Fibroblast of the aortic adventitia (primary cell): Measurements from ENCODE around the gene MMP11. TPM values are rescaled to one million over a fixed set of nuclear protein-coding genes. Genes with fewer than 3 reads are reported as not detected.

Source experiments
- DNase-seq: peaks from one replicate; pipeline ENCODE4 v3.0.0-alpha.2; 2010; ENCODE audit warnings: low read depth
- H3K4me3 ChIP-seq: 2 replicates; pipeline ENCODE4 v1.5.1; 2011; ENCODE audit warnings: low read depth, mild to moderate bottlenecking, control low read depth, low read length, moderate library complexity
- total RNA-seq: library from RNA; depleted of rRNA; stranded (reverse); fragments of >200 nt; gene quantifications from 2 replicates; pipeline ENCODE4 v1.2.3, GENCODE V29; 2012; ENCODE audit warnings: low replicate concordance
- TF ChIP-seq, protein P1 (sequence below): IDR thresholded peaks from 2 replicates; pipeline ENCODE4 v1.5.1; 2011; ENCODE audit warnings: mild to moderate bottlenecking, low read length, control low read depth, inconsistent platforms; ENCODE audit not compliant: insufficient read depth

MMP11 gene
- total RNA-seq, 1 donor: 5.1 TPM

DNA sequence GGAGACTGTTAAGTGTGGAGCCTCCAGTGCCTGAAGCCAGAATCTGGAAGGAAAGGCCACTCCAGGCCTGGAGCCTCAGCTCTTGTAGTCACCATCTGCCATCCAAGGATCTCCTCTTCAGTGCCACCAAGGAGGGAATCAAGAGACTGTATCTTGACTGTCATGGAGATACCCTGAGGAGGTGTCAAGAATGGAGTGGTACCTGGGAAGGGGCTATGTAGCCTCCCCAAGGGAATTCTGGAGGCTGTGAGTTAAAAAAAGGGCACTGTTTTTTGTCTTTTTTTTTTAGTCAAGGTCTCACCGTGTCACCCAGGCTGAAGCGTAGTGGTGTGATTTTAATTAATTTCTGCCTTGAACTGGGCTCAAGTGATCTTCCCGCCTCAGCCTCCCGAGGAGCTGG, 13.1 kb upstream of the MMP11 start:
- DNase-seq: no peak
- TF ChIP-seq, protein P1, sequence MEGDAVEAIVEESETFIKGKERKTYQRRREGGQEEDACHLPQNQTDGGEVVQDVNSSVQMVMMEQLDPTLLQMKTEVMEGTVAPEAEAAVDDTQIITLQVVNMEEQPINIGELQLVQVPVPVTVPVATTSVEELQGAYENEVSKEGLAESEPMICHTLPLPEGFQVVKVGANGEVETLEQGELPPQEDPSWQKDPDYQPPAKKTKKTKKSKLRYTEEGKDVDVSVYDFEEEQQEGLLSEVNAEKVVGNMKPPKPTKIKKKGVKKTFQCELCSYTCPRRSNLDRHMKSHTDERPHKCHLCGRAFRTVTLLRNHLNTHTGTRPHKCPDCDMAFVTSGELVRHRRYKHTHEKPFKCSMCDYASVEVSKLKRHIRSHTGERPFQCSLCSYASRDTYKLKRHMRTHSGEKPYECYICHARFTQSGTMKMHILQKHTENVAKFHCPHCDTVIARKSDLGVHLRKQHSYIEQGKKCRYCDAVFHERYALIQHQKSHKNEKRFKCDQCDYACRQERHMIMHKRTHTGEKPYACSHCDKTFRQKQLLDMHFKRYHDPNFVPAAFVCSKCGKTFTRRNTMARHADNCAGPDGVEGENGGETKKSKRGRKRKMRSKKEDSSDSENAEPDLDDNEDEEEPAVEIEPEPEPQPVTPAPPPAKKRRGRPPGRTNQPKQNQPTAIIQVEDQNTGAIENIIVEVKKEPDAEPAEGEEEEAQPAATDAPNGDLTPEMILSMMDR: no peak
- no peak overlapping the region for H3K4me3 ChIP-seq

DNA sequence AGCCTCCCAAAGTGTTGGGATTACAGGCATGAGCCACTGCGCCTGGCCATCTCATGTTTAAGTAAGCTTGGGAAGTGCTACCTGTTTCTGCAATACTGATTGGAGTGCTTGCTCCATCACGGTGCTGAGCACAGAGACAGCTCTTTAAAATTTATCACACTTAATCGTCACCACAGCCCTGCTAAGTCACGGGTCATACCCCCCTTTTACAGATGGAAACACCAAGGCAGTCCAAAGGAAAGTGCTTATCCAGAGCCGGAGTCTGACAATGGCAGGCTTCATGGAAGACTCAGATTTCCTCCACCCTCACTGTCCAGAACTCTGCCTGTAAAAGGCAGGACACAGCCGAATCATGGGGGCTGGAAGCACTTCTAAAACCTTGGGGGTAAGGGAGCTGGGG, 12.6 kb upstream of the MMP11 start:
- DNase-seq: no peak
- no peak overlapping the region for H3K4me3 ChIP-seq
- TF ChIP-seq, protein P1: no peak

DNA sequence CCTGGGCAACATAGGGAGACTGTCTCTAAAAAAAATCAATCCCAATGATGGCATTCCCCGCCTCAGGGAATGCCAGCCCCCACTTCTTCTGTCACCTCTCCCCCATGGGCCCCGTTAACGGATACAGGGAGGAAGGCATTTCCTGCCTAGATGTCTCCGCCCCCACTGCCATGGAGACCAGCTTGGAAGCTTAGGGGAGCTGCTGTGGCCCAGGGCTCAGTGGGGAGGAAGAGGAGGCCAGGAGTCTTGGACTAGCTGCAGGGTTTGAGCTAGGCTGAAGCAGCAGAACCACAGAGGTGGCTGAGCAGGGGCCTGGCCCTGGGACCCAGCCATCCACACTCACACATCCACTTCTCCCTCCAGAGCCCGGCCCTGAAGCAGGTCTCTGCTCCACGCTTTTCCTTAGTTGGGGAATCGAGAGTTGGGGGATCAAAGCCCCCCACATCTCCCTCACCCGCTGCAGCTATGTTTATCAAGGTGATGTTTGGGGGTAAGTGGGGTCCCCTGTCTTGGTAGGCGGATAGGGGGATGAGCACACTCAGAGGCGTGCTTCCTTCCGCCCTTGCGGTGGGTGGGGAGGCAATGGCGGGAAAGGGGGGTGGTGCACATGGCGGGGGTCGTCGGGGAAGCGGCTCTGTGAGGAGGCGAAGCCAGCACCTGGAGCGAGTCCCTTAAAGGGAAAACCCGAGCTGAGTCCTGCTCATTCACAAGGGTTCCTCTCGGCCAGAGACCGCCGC, 9.6 kb upstream of the MMP11 start, which contains the start of gene C22orf15:
C22orf15 (plus strand) TSS at position 149 of the 737 bp plus-strand sequence; CDS start at position 466, 317 bp downstream.
- TF ChIP-seq, protein P1: no peak
- DNase-seq: peak; percentile 16
- H3K4me3 ChIP-seq: no peak within 1 kb of the TSS

- DNase-seq: no peak
- TF ChIP-seq, protein P1: no peak
- H3K4me3 ChIP-seq: no peak overlapping the region
These were observed 9.1 kb upstream of the MMP11 start for GRCh38 chr22:23763579-23763945.

DNA sequence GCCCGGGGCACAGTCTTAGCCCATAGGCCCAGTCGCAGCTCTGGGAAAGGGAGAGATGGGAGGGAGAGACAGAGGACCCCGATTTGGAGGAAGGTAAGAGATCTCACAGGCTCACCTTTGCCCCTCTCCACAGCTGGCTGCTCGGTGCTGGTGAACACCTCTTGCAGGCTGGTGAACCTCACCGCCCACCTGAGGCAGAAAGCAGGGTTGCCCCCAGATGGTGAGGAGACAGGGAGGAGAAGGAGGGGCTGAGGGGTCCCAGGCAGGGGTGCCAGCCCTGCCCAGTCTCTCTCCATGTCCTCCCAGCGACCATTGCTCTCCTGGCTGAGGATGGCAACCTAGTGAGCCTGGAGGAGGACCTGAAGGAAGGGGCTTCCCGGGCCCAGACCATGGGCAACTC, 8.7 kb upstream of the MMP11 start:
- TF ChIP-seq, protein P1: no peak
- DNase-seq: no peak
- no peak overlapping the region for H3K4me3 ChIP-seq

GRCh38 chr22:23764899-23765881, 7.5 kb upstream of the MMP11 start:
- DNase-seq: no peak
- H3K4me3 ChIP-seq: no peak overlapping the region
- TF ChIP-seq, protein P1: no peak
